GM18868 (cell line): ENCODE results near the gene SLC31A1.

ENCODE experiments used
- ATAC-seq: cut with Tn5 transposase; IDR thresholded peaks from one replicate; pipeline ENCODE4 v1.9.1; 2021; ENCODE audit warnings: mild to moderate bottlenecking, moderate library complexity; ENCODE audit not compliant: unreplicated experiment

Gene SLC31A1

GRCh38 chr9:113301548-113301947, 80.2 kb downstream of the SLC31A1 start:
- no peak for ATAC-seq

DNA sequence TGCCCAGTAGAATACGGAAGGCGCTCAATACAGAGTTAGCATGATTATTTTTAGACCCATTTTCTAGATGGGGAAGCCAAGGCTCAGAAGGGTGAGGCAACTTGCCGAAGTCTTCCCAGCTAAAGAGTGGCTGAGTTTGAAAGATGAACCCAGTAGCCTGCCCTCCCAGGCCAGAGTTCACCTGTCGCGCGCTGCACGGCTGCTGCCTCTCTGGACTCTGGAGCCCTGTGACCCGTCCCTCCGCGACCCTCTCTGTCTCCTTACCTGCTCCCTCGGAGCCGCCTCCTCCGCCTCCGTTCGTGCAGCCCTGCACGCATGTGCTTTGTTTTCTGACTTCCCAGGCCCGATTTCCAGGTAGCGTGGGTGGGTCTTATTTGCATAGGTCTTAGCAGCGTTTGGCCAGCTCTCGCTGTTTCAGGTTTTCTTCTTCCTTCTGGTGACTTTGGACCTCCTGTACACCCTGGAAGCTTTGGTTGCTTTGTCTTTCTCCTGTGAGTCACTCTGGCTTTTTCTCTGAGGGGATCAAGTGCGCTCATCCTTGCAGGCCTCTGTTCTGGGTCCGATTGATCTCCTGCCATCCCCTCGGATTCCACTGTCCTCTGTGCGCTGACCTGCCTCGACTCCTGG, 81.6 kb downstream of the SLC31A1 start, which contains the start of gene RNF183:
TSS of gene RNF183 (minus strand) at position 585 of the 627 bp plus-strand sequence. CDS start 5,192 bp downstream, outside the sequence.
- ATAC-seq, result no peak

DNA sequence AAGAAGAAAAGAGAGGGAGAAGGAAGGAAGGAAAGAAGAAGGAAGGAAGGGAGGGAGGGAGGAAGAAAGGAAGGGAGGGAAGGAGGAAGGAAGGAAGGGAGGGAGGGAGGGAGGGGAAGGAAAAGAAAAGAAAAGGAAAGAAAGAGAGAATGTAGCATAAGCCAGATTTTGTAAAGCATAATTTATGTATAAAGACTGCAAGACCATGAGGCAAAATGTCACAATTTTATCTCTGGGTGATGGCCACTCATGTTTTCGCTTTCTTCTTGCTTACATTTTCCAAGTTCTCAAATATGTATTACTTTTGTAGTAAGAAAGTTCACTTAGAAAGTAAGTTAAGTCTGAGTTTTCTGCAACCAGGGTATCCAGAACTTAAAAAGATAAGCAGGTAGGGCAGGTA, 85.2 kb downstream of the SLC31A1 start:
- ATAC-seq, result no peak

- ATAC-seq, result no peak
Measured at GRCh38 chr9:113307396-113307975, 86.1 kb downstream of the SLC31A1 start.

DNA sequence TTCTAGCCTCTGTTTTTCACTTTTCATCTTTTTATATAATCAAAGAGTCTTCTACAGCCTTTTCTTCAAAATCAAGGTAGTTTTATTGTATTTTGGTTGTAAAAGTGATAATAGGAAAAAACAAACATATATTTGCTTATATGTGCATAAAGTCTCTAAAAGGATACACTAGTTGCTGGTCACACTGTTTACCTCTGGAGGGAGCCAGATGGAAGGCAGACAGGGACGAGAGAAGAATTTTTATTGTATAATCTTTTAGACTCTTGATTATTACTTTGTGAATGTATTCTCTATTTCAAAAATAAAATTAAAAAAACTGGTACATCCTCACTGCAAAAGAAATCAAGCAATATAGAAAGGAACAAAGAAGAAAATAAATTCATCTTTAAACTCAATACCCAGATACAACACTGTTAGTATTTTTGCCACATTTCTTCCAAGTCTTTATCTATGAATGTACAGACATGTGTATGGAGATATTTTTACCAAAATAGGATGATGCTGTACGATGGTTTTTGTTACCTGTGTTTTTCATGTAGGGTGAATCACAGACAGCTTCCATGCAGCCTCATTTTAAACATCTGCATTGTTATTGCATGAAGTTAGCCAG, 88.0 kb downstream of the SLC31A1 start:
- ATAC-seq, result no peak

GRCh38 chr9:113310538-113310937, 89.2 kb downstream of the SLC31A1 start:
- no peak for ATAC-seq

DNA sequence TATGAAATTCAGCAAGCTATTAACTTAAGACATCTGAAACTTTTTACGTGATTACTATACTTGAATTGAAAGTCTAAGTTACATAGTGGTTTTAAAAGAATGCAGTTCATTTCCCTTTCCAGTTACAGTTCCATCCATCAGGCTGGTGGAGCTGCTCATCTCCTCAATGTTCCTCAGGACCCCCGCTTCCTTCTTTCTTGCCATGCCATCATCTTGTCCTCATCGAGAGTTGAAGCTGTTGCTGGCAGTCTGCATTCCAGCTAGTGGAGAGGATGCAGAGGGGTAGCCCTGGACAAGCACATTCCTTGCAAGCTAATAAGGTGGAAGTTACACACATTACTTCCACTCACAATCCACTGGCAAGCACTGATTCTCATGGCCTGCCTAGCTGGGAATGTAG, 90.6 kb downstream of the SLC31A1 start:
- ATAC-seq, result no peak

DNA sequence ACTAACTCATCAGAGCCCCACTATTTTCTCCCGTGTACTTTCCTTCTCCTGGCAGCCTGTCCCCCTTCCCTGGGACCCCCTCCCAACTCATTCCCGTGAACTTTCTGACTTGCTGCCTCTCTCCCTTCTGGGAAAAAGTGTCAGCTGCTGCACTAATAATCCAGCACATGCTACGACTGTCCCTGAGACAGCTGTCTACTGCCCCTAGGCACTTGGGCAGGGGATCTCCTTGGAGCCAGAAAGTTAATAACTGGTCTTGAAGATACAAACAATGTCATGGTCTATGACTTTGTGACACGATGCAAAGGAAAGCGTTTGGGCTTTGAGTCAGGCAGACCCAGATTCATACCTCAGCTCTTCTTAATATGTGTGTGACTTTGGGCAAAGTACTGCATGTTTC, 91.9 kb downstream of the SLC31A1 start:
- no peak for ATAC-seq
